Activated T-cell treated with anti-CD3 and anti-CD28 coated beads, Interleukin-2, amount 50 U/mL, for 72 hours (primary cell): ENCODE measurements around the gene POLRMT. TPM values are rescaled to one million over a fixed set of nuclear protein-coding genes. Genes with fewer than 3 reads are reported as not detected.
"Not testable (repeated sequence)": the region's sequence is repeated elsewhere in the genome, so short reads cannot be mapped to it uniquely, and the experiment has no call there.

Experiments used
- ATAC-seq, 2 donors: fragments of 150-1000 bp; cut with Tn5 transposase; replicated peaks in 1 of 2; 2 replicates each; pipeline ENCODE4 v1.10.0; 2021; ENCODE audit warnings: moderate library complexity in 2 of 2, mild to moderate bottlenecking in 1 of 2
- DNase-seq, 2 donors: peaks; one replicate each; pipeline ENCODE4 v3.0.0; 2021 to 2022; ENCODE audit warnings: mixed read lengths in 1 of 2
- H3K27ac Mint-ChIP-seq: one replicate; pipeline ENCODE4 v1.8.0; 2022; ENCODE audit warnings: mild to moderate bottlenecking, moderate library complexity, mixed read lengths
- H3K27me3 Mint-ChIP-seq: one replicate; pipeline ENCODE4 v1.8.0; 2022; ENCODE audit warnings: low read depth, mixed read lengths
- H3K36me3 Mint-ChIP-seq, 2 donors: one replicate each; pipeline ENCODE4 v1.8.0; 2022; ENCODE audit warnings: mixed read lengths in 2 of 2, mild to moderate bottlenecking in 1 of 2; ENCODE audit not compliant: insufficient read depth in 2 of 2
- H3K4me1 Mint-ChIP-seq: one replicate; pipeline ENCODE4 v1.8.0; 2022; ENCODE audit warnings: low read depth, mixed read lengths
- H3K4me3 Mint-ChIP-seq, 2 donors: one replicate each; pipeline ENCODE4 v1.8.0; 2022; ENCODE audit warnings: mild to moderate bottlenecking in 2 of 2, mixed read lengths in 2 of 2, moderate library complexity in 2 of 2
- H3K9me3 Mint-ChIP-seq, 2 donors: one replicate each; pipeline ENCODE4 v1.8.0; 2022; ENCODE audit warnings: mixed read lengths in 2 of 2
- total RNA-seq, 2 donors: library from RNA; stranded (reverse); gene quantifications; one replicate each; pipeline ENCODE4 v1.2.3, GENCODE V29; 2022

POLRMT gene
- total RNA-seq, 2 donors from 2014 or later, result 62.7 to 79.0 TPM

- Mint-ChIP-seq H3K36me3 (peaks cover 2% of the 10 kb centered on the region in 2 donors), H3K4me1 (peaks cover 25% of the 10 kb centered on the region), H3K9me3 (no peaks in the 10 kb centered on the region), H3K27me3 (no peaks in the 10 kb centered on the region), H3K4me3 (no peak overlapping the region), H3K27ac (no peak overlapping the region)
- no peak for DNase-seq
- ATAC-seq, result no peak
These were observed 19.4 kb downstream of the POLRMT start for GRCh38 chr19:613732-614567.

GRCh38 chr19:612941-613340, 20.4 kb downstream of the POLRMT start:
- Mint-ChIP-seq H3K27me3 (no peaks in the 10 kb centered on the region), H3K4me1 (peaks cover 25% of the 10 kb centered on the region), H3K36me3 (peaks cover 0 to 2% of the 10 kb centered on the region in 2 donors), H3K4me3 (peak overlapping the region in 1 of 2 donors; percentile 39), H3K9me3 (no peaks in the 10 kb centered on the region), H3K27ac (no peak overlapping the region)
- no peak for ATAC-seq
- no peak for DNase-seq

GRCh38 chr19:611481-611868, 21.9 kb downstream of the POLRMT start:
- Mint-ChIP-seq H3K27ac (peak overlapping the region; percentile 66), H3K9me3 (no peaks in the 10 kb centered on the region), H3K27me3 (no peaks in the 10 kb centered on the region), H3K36me3 (peaks cover 0 to 2% of the 10 kb centered on the region in 2 donors), H3K4me1 (peaks cover 25% of the 10 kb centered on the region), H3K4me3 (peak overlapping the region; percentile 84 to 90)
- DNase-seq, result peak; percentile 80 to 87
- peak; percentile 88 to 89 for ATAC-seq

GRCh38 chr19:610801-611480, 22.4 kb downstream of the POLRMT start:
- no peaks in the 10 kb centered on the region for H3K27me3 Mint-ChIP-seq
- H3K36me3 Mint-ChIP-seq, result peaks cover 0 to 2% of the 10 kb centered on the region in 2 donors
- H3K4me3 Mint-ChIP-seq, result peak overlapping the region; percentile 84 to 90
- peak overlapping the region; percentile 69 for H3K27ac Mint-ChIP-seq
- peaks cover 25% of the 10 kb centered on the region for H3K4me1 Mint-ChIP-seq
- DNase-seq (peak; percentile 65 to 67), ATAC-seq (peak; percentile 37 to 44)
- no peaks in the 10 kb centered on the region for H3K9me3 Mint-ChIP-seq

GRCh38 chr19:610071-610800, 23.1 kb downstream of the POLRMT start:
- Mint-ChIP-seq H3K4me3 (peak overlapping the region; percentile 84 to 90), H3K36me3 (peaks cover 0 to 2% of the 10 kb centered on the region in 2 donors), H3K27ac (no peak overlapping the region), H3K9me3 (no peaks in the 10 kb centered on the region), H3K4me1 (peaks cover 25% of the 10 kb centered on the region), H3K27me3 (no peaks in the 10 kb centered on the region)
- peak; percentile 42 to 43 for DNase-seq
- ATAC-seq, result peak; percentile 8 to 16

- H3K4me1 Mint-ChIP-seq, result peaks cover 25% of the 10 kb centered on the region
- H3K36me3 Mint-ChIP-seq, result peaks cover 0 to 2% of the 10 kb centered on the region in 2 donors
- ATAC-seq, result no peak
- H3K27me3 Mint-ChIP-seq, result no peaks in the 10 kb centered on the region
- no peak for DNase-seq
- no peak overlapping the region for H3K27ac Mint-ChIP-seq
- H3K4me3 Mint-ChIP-seq, result no peak overlapping the region
- H3K9me3 Mint-ChIP-seq, result no peaks in the 10 kb centered on the region
These were observed 24.4 kb downstream of the POLRMT start for GRCh38 chr19:609004-609346.

GRCh38 chr19:608155-609003, 25.0 kb downstream of the POLRMT start:
- peaks cover 0 to 2% of the 10 kb centered on the region in 2 donors for H3K36me3 Mint-ChIP-seq
- ATAC-seq (no peak), DNase-seq (no peak)
- H3K27ac Mint-ChIP-seq, result no peak overlapping the region
- peak overlapping the region in 1 of 2 donors; percentile 11 for H3K4me3 Mint-ChIP-seq
- H3K9me3 Mint-ChIP-seq, result no peaks in the 10 kb centered on the region
- no peaks in the 10 kb centered on the region for H3K27me3 Mint-ChIP-seq
- peaks cover 25% of the 10 kb centered on the region for H3K4me1 Mint-ChIP-seq

- Mint-ChIP-seq H3K36me3 (peaks cover 0 to 2% of the 10 kb centered on the region in 2 donors), H3K27me3 (no peaks in the 10 kb centered on the region), H3K4me3 (no peak overlapping the region), H3K4me1 (peaks cover 18% of the 10 kb centered on the region), H3K27ac (no peak overlapping the region), H3K9me3 (no peaks in the 10 kb centered on the region)
- no peak for DNase-seq
- ATAC-seq, result no peak
These were observed 25.8 kb downstream of the POLRMT start for GRCh38 chr19:607301-608154.

- H3K4me3 Mint-ChIP-seq, result peak overlapping the region in 1 of 2 donors; percentile 73
- not testable (repeated sequence) for H3K36me3 Mint-ChIP-seq, H3K27ac Mint-ChIP-seq, H3K4me1 Mint-ChIP-seq, H3K9me3 Mint-ChIP-seq, H3K27me3 Mint-ChIP-seq
- DNase-seq (peak; percentile 52 to 55), ATAC-seq (peak; percentile 14 to 32)
These were observed 28.0 kb downstream of the POLRMT start for GRCh38 chr19:605061-605971.

GRCh38 chr19:604355-604754, 29.0 kb downstream of the POLRMT start:
- Mint-ChIP-seq H3K27ac (no peak overlapping the region), H3K4me1 (no peaks in the 10 kb centered on the region), H3K36me3 (no peaks in the 10 kb centered on the region), H3K4me3 (no peak overlapping the region), H3K27me3 (no peaks in the 10 kb centered on the region), H3K9me3 (no peaks in the 10 kb centered on the region)
- DNase-seq, result peak; percentile 77 to 79
- ATAC-seq, result peak; percentile 83 to 85

GRCh38 chr19:603779-604178, 29.6 kb downstream of the POLRMT start:
- H3K4me1 Mint-ChIP-seq, H3K4me3 Mint-ChIP-seq, H3K27me3 Mint-ChIP-seq, H3K9me3 Mint-ChIP-seq, H3K27ac Mint-ChIP-seq, H3K36me3 Mint-ChIP-seq: not testable (repeated sequence)
- ATAC-seq (peak; percentile 16 to 20), DNase-seq (peak in 1 of 2 donors; percentile 25)
